Measurements from ENCODE around the gene INIP. TPM values are rescaled to one million over a fixed set of nuclear protein-coding genes. Genes with fewer than 3 reads are reported as not detected.

INIP gene
- total and polyA plus RNA-seq, 9 of the 15 experiments (the other 6 are each of a cell fraction or from before 2014, with no cell fraction given) = 11.9 to 87.9 (median 37.3) TPM

- TF ChIP-seq SNAPC5 (CRISPR knock-in tag; IDR thresholded peaks at IDR 0.05) (no peak), ZBTB40 (IDR thresholded peaks at IDR 0.05) (peak; percentile 89), ZBTB40 (CRISPR knock-in tag; IDR thresholded peaks at IDR 0.05) (no peak), SPI1 (IDR thresholded peaks at IDR 0.05; ENCODE audit: borderline replicate concordance, low read depth, low read length) (no peak), HIVEP1 (CRISPR knock-in tag; IDR thresholded peaks at IDR 0.05) (no peak), NKRF (IDR thresholded peaks at IDR 0.05; ENCODE audit: borderline replicate concordance) (peak; percentile 94), NR3C1 (CRISPR knock-in tag; IDR thresholded peaks at IDR 0.05) (no peak), SFPQ (IDR thresholded peaks at IDR 0.05; ENCODE audit: low read depth, low read length) (no peak), ZHX1 (conservative IDR thresholded peaks at IDR 0.05; ENCODE audit: low read length) (no peak), FOXM1 (IDR thresholded peaks at IDR 0.05; ENCODE audit: low read depth) (no peak), FOXM1 (CRISPR knock-in tag; IDR thresholded peaks at IDR 0.05; ENCODE audit: low read depth) (no peak; the same call in 1 of the 2 replicates)
Observed at GRCh38 chr9:112717661-112718331, at the start of gene INIP (continued).
